ENCODE measurements around the gene LSM10.
A peak's percentile ranks its signal among the peaks of the same experiment; 100 is the strongest.

The LSM10 gene

GRCh38 chr1:36400825-36401601 is 3.3 kb upstream of the LSM10 start:
- Histone ChIP-seq H3K4me3 (ENCODE audit: low read depth in 1 of 2, low read length in 2 of 2) (no peak overlapping the region), H3K27ac (ENCODE audit: low read length) (no peak overlapping the region), H3K79me2 (ENCODE audit: insufficient read depth, low read length) (peaks cover 21% of the 10 kb centered on the region), H4K20me1 (ENCODE audit: insufficient read depth, low read length) (no peaks in the 10 kb centered on the region), H2AFZ (ENCODE audit: low read depth, low read length) (no peak overlapping the region), H3K4me2 (ENCODE audit: insufficient read depth, low read length) (no peak overlapping the region), H3K4me1 (ENCODE audit: insufficient read depth, low read length) (peaks cover 21% of the 10 kb centered on the region), H3K9ac (ENCODE audit: low read depth, low read length) (no peak overlapping the region), H3K27me3 (ENCODE audit: insufficient read depth, low read length, poor library complexity) (no peaks in the 10 kb centered on the region), H3K36me3 (ENCODE audit: insufficient read depth, low read length) (no peaks in the 10 kb centered on the region; the same call in 1 of the 2 replicates), H3K9me3 (ENCODE audit: insufficient read depth, low read length, severe bottlenecking) (no peaks in the 10 kb centered on the region)
- no peak for DNase-seq
- ATAC-seq (ENCODE audit: insufficient read depth, low read depth) = no peak
- TF ChIP-seq EZH2 (IDR thresholded peaks at IDR 0.05; ENCODE audit: borderline replicate concordance, low read depth, low read length, severe bottlenecking) (no peak), CTCF (IDR thresholded peaks at IDR 0.05; ENCODE audit: borderline replicate concordance, extremely low read depth, low read length, poor library complexity, severe bottlenecking) (no peak)

- H3K27ac ChIP-seq (ENCODE audit: low read length) = no peak overlapping the region
- H3K36me3 ChIP-seq (ENCODE audit: insufficient read depth, low read length) = no peaks in the 10 kb centered on the region; the same call in 1 of the 2 replicates
- DNase-seq (no peak), ATAC-seq (ENCODE audit: insufficient read depth, low read depth) (no peak)
- no peak for TF ChIP-seq CTCF (IDR thresholded peaks at IDR 0.05; ENCODE audit: borderline replicate concordance, extremely low read depth, low read length, poor library complexity, severe bottlenecking)
- TF ChIP-seq EZH2 (IDR thresholded peaks at IDR 0.05; ENCODE audit: borderline replicate concordance, low read depth, low read length, severe bottlenecking) = no peak
- peaks cover 25% of the 10 kb centered on the region for H3K79me2 ChIP-seq (ENCODE audit: insufficient read depth, low read length)
- no peak overlapping the region for H2AFZ ChIP-seq (ENCODE audit: low read depth, low read length)
- H4K20me1 ChIP-seq (ENCODE audit: insufficient read depth, low read length) = no peaks in the 10 kb centered on the region
- H3K9me3 ChIP-seq (ENCODE audit: insufficient read depth, low read length, severe bottlenecking) = no peaks in the 10 kb centered on the region
- H3K9ac ChIP-seq (ENCODE audit: low read depth, low read length) = no peak overlapping the region
- H3K4me1 ChIP-seq (ENCODE audit: insufficient read depth, low read length) = peaks cover 22% of the 10 kb centered on the region
- no peaks in the 10 kb centered on the region for H3K27me3 ChIP-seq (ENCODE audit: insufficient read depth, low read length, poor library complexity)
- H3K4me2 ChIP-seq (ENCODE audit: insufficient read depth, low read length) = no peak overlapping the region
- H3K4me3 ChIP-seq (ENCODE audit: low read depth in 1 of 2, low read length in 2 of 2) = no peak overlapping the region
These were observed 2.8 kb upstream of the LSM10 start for GRCh38 chr1:36400514-36400824.

- Histone ChIP-seq H3K4me1 (ENCODE audit: insufficient read depth, low read length) (peaks cover 27% of the 10 kb centered on the region), H3K9ac (ENCODE audit: low read depth, low read length) (peak overlapping the region; percentile 82), H3K36me3 (ENCODE audit: insufficient read depth, low read length) (peaks cover 12% of the 10 kb centered on the region), H3K4me3 (ENCODE audit: low read depth in 1 of 2, low read length in 2 of 2) (peak overlapping the region; percentile 90 to 97; a peak in 3 of 4 replicates), H3K27ac (ENCODE audit: low read length) (no peak overlapping the region; the same call in 1 of the 2 replicates), H3K4me2 (ENCODE audit: insufficient read depth, low read length) (peak overlapping the region; percentile 90), H2AFZ (ENCODE audit: low read depth, low read length) (peak overlapping the region; percentile 96; the same call in 1 of the 2 replicates), H3K79me2 (ENCODE audit: insufficient read depth, low read length) (peaks cover 35% of the 10 kb centered on the region), H3K9me3 (ENCODE audit: insufficient read depth, low read length, severe bottlenecking) (no peaks in the 10 kb centered on the region), H4K20me1 (ENCODE audit: insufficient read depth, low read length) (peaks cover 6% of the 10 kb centered on the region; the same call in 1 of the 2 replicates), H3K27me3 (ENCODE audit: insufficient read depth, low read length, poor library complexity) (no peaks in the 10 kb centered on the region)
- DNase-seq = no peak
- TF ChIP-seq EZH2 (IDR thresholded peaks at IDR 0.05; ENCODE audit: borderline replicate concordance, low read depth, low read length, severe bottlenecking) (no peak), CTCF (IDR thresholded peaks at IDR 0.05; ENCODE audit: borderline replicate concordance, extremely low read depth, low read length, poor library complexity, severe bottlenecking) (no peak)
- ATAC-seq (ENCODE audit: insufficient read depth, low read depth) = no peak
These were observed 766 bp upstream of the LSM10 start for GRCh38 chr1:36398370-36398977.
